Hepatocyte (in vitro differentiated cells): ENCODE data around the gene DYNC1I1.

Experiments
- EZH2 ChIP-seq: fragments of 200-600 bp; sonication (generic); IDR thresholded peaks from 2 replicates; pipeline ENCODE4 v1.6.1; 2016; ENCODE audit warnings: antibody characterized with exemption, mild to moderate bottlenecking, borderline replicate concordance
- TF ChIP-seq, protein P1 (sequence below): fragments of 200-600 bp; sonication (generic); IDR thresholded peaks from 2 replicates; pipeline ENCODE4 v1.5.1; 2016; ENCODE audit warnings: antibody characterized with exemption, mild to moderate bottlenecking; ENCODE audit not compliant: poor library complexity

DNA sequence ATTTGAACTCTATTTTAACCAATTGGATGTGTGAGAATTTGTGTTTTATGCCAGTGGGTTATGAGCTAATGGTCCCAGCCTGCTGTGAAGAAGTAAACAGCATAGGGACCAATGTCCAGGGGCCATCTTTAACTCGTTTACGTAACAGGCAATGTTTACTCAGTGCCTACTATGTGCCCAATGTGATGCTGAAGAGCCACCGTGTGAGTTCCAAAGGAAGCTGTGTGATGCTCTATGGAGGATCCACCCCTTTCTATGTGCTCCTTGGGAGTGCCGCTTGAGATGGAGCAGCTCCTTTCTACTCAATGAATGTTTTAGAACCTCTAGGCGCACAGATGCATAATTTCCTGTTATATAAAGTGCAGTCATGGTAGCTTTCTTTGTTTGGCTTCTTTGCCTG lies 21.3 kb downstream of the DYNC1I1 start:
- TF ChIP-seq, protein P1, sequence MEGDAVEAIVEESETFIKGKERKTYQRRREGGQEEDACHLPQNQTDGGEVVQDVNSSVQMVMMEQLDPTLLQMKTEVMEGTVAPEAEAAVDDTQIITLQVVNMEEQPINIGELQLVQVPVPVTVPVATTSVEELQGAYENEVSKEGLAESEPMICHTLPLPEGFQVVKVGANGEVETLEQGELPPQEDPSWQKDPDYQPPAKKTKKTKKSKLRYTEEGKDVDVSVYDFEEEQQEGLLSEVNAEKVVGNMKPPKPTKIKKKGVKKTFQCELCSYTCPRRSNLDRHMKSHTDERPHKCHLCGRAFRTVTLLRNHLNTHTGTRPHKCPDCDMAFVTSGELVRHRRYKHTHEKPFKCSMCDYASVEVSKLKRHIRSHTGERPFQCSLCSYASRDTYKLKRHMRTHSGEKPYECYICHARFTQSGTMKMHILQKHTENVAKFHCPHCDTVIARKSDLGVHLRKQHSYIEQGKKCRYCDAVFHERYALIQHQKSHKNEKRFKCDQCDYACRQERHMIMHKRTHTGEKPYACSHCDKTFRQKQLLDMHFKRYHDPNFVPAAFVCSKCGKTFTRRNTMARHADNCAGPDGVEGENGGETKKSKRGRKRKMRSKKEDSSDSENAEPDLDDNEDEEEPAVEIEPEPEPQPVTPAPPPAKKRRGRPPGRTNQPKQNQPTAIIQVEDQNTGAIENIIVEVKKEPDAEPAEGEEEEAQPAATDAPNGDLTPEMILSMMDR, result no peak
- TF ChIP-seq EZH2, result no peak
